Mesenchymal stem cell (in vitro differentiated cells and primary cell): ENCODE measurements around the gene MYL3.

Experiments used
- DNase-seq: peaks from one replicate; pipeline ENCODE4 v3.0.0-alpha.2; 2013
- H2AFZ ChIP-seq: one replicate; pipeline ENCODE4 v1.6.1; 2013; ENCODE audit warnings: low read depth, mild to moderate bottlenecking, control low read depth, inconsistent platforms, low read length, moderate library complexity
- H2AK5ac ChIP-seq: 2 replicates; pipeline ENCODE4 v1.6.1; 2013; ENCODE audit warnings: low read length, moderate library complexity, mild to moderate bottlenecking, inconsistent platforms; ENCODE audit not compliant: severe bottlenecking
- H2BK120ac ChIP-seq: one replicate; pipeline ENCODE4 v1.6.1; 2013; ENCODE audit warnings: low read depth, mild to moderate bottlenecking, inconsistent platforms, low read length, moderate library complexity
- H2BK12ac ChIP-seq, 2 experiments: one replicate each; pipeline ENCODE4 v1.6.1; 2013; ENCODE audit warnings: inconsistent platforms in 2 of 2, low read length in 2 of 2, mild to moderate bottlenecking in 2 of 2, moderate library complexity in 2 of 2, control low read depth in 1 of 2
- H2BK15ac ChIP-seq: one replicate; pipeline ENCODE4 v1.6.1; 2013; ENCODE audit warnings: mild to moderate bottlenecking, low read depth, inconsistent platforms; ENCODE audit not compliant: poor library complexity, severe bottlenecking
- H2BK5ac ChIP-seq: 2 replicates; pipeline ENCODE4 v1.6.1; 2013; ENCODE audit warnings: low read depth, mild to moderate bottlenecking, low read length, control low read depth, inconsistent platforms; ENCODE audit not compliant: poor library complexity, severe bottlenecking
- H3K14ac ChIP-seq, 2 experiments: one replicate each; pipeline ENCODE4 v1.6.1; 2013; ENCODE audit warnings: inconsistent platforms in 2 of 2, low read length in 2 of 2, control low read depth in 1 of 2, mild to moderate bottlenecking in 1 of 2, moderate library complexity in 1 of 2
- H3K18ac ChIP-seq, 2 experiments: one replicate each; pipeline ENCODE4 v1.6.1; 2013; ENCODE audit warnings: inconsistent platforms in 2 of 2, low read length in 2 of 2, control low read depth in 1 of 2, low read depth in 1 of 2, mild to moderate bottlenecking in 1 of 2
- H3K23ac ChIP-seq, 2 experiments: one replicate each; pipeline ENCODE4 v1.6.1; 2013; ENCODE audit warnings: inconsistent platforms in 2 of 2, low read length in 2 of 2, mild to moderate bottlenecking in 2 of 2, moderate library complexity in 2 of 2, control low read depth in 1 of 2
- H3K27ac ChIP-seq: 2 replicates; pipeline ENCODE4 v1.5.1; 2013; ENCODE audit warnings: mild to moderate bottlenecking, moderate library complexity, low read length, control low read depth, inconsistent platforms; ENCODE audit not compliant: poor library complexity, severe bottlenecking
- H3K27me3 ChIP-seq, 2 experiments: 2 replicates each; pipeline versions ENCODE4 v1.6.1 to v1.7.0; 2013; ENCODE audit warnings: low read length in 2 of 2, mild to moderate bottlenecking in 2 of 2, moderate library complexity in 2 of 2, control low read depth in 1 of 2, inconsistent platforms in 1 of 2; ENCODE audit not compliant: control insufficient read depth in 1 of 2, insufficient read depth in 1 of 2
- H3K36me3 ChIP-seq, 2 experiments: 2 replicates each; pipeline versions ENCODE4 v1.6.1 to v1.7.0; 2013; ENCODE audit warnings: low read length in 2 of 2, control low read depth in 1 of 2, inconsistent platforms in 1 of 2, low read depth in 1 of 2, mild to moderate bottlenecking in 1 of 2; ENCODE audit not compliant: insufficient read depth in 2 of 2, control insufficient read depth in 1 of 2
- H3K4ac ChIP-seq, 2 experiments: one replicate each; pipeline ENCODE4 v1.6.1; 2013; ENCODE audit warnings: inconsistent platforms in 2 of 2, low read length in 2 of 2, mild to moderate bottlenecking in 2 of 2, moderate library complexity in 2 of 2, control low read depth in 1 of 2, low read depth in 1 of 2
- H3K4me1 ChIP-seq: 2 replicates; pipeline ENCODE4 v1.6.1; 2013; ENCODE audit warnings: low read depth, low read length, control low read depth; ENCODE audit not compliant: control insufficient read depth, insufficient read depth
- H3K4me2 ChIP-seq: 2 replicates; pipeline ENCODE4 v1.6.1; 2013; ENCODE audit warnings: low read length, mild to moderate bottlenecking, inconsistent platforms; ENCODE audit not compliant: poor library complexity, severe bottlenecking
- H3K4me3 ChIP-seq, 2 experiments: 2 replicates each; pipeline versions ENCODE4 v1.5.1 to v1.7.0; 2013; ENCODE audit warnings: low read length in 2 of 2, mild to moderate bottlenecking in 2 of 2, control low read depth in 1 of 2, low read depth in 1 of 2; ENCODE audit not compliant: insufficient read depth in 1 of 2
- H3K79me1 ChIP-seq: replicated peaks from 2 replicates; pipeline ENCODE4 v1.6.1; 2013; ENCODE audit warnings: mild to moderate bottlenecking, control low read depth, low read length, inconsistent platforms; ENCODE audit not compliant: poor library complexity, severe bottlenecking
- H3K9ac ChIP-seq: 2 replicates; pipeline ENCODE4 v1.7.0; 2013; ENCODE audit warnings: mild to moderate bottlenecking, low read length, moderate library complexity
- H3K9me3 ChIP-seq: 2 replicates; pipeline ENCODE4 v1.7.0; 2013; ENCODE audit warnings: mild to moderate bottlenecking, low read length; ENCODE audit not compliant: control insufficient read depth
- H4K8ac ChIP-seq: one replicate; pipeline ENCODE4 v1.6.1; 2013; ENCODE audit warnings: inconsistent platforms, mild to moderate bottlenecking, low read length, moderate library complexity
- H4K91ac ChIP-seq: one replicate; pipeline ENCODE4 v1.6.1; 2013; ENCODE audit warnings: mild to moderate bottlenecking, low read length, inconsistent platforms
- WGBS: methylation state at CpG from one replicate; pipeline ENCODE4 v1.1.7; 2013; ENCODE audit warnings: mixed read lengths; 5-methylcytosine and 5-hydroxymethylcytosine counted together

Gene MYL3

GRCh38 chr3:46849045-46849631 is 14.1 kb downstream of the MYL3 start:
- peaks cover 0 to 4% of the 10 kb centered on the region in 2 experiments for H3K27me3 ChIP-seq
- H3K9ac ChIP-seq, result no peak overlapping the region
- no peak overlapping the region for H3K14ac ChIP-seq
- H2BK15ac ChIP-seq, result no peak overlapping the region
- no peak overlapping the region for H2BK5ac ChIP-seq
- no peaks in the 10 kb centered on the region for H3K79me1 ChIP-seq
- no peak overlapping the region for H3K18ac ChIP-seq
- H3K23ac ChIP-seq, result no peak overlapping the region
- H3K9me3 ChIP-seq, result no peaks in the 10 kb centered on the region
- no peak overlapping the region for H4K8ac ChIP-seq
- H3K4me3 ChIP-seq, result no peak overlapping the region
- no peak overlapping the region for H3K4me2 ChIP-seq
- 71% methylated on average over 7 of the region's 7 CpGs for WGBS
- H3K4ac ChIP-seq, result no peak overlapping the region
- no peak overlapping the region for H2BK120ac ChIP-seq
- H4K91ac ChIP-seq, result no peak overlapping the region
- H3K36me3 ChIP-seq, result no peaks in the 10 kb centered on the region
- peaks cover 20% of the 10 kb centered on the region for H3K4me1 ChIP-seq
- H2AK5ac ChIP-seq, result no peak overlapping the region
- H2AFZ ChIP-seq, result no peak overlapping the region
- no peak for DNase-seq
- no peak overlapping the region for H2BK12ac ChIP-seq
- no peak overlapping the region for H3K27ac ChIP-seq

GRCh38 chr3:46848271-46849044 is 14.8 kb downstream of the MYL3 start:
- Histone ChIP-seq H4K91ac (no peak overlapping the region), H3K9ac (no peak overlapping the region), H3K27ac (no peak overlapping the region), H3K36me3 (no peaks in the 10 kb centered on the region), H3K4me1 (peaks cover 20% of the 10 kb centered on the region), H3K79me1 (no peaks in the 10 kb centered on the region), H3K27me3 (no peaks in the 10 kb centered on the region), H3K4me2 (no peak overlapping the region), H3K23ac (no peak overlapping the region), H2AK5ac (no peak overlapping the region), H2AFZ (no peak overlapping the region), H4K8ac (no peak overlapping the region), H3K14ac (no peak overlapping the region), H3K4ac (no peak overlapping the region), H2BK5ac (no peak overlapping the region), H2BK120ac (no peak overlapping the region), H3K9me3 (no peaks in the 10 kb centered on the region), H3K4me3 (no peak overlapping the region), H2BK12ac (no peak overlapping the region), H2BK15ac (no peak overlapping the region), H3K18ac (no peak overlapping the region)
- WGBS, result 69% methylated on average over 9 of the region's 12 CpGs
- DNase-seq, result peak; percentile 18

GRCh38 chr3:46847744-46848143 is 15.5 kb downstream of the MYL3 start:
- Histone ChIP-seq H2BK120ac (no peak overlapping the region), H3K36me3 (no peaks in the 10 kb centered on the region), H3K9ac (no peak overlapping the region), H4K91ac (no peak overlapping the region), H3K4ac (no peak overlapping the region), H3K27me3 (no peaks in the 10 kb centered on the region), H2BK5ac (no peak overlapping the region), H3K4me2 (no peak overlapping the region), H3K14ac (no peak overlapping the region), H2AFZ (no peak overlapping the region), H2BK12ac (no peak overlapping the region), H3K18ac (no peak overlapping the region), H2AK5ac (no peak overlapping the region), H3K4me3 (no peak overlapping the region), H2BK15ac (no peak overlapping the region), H3K27ac (no peak overlapping the region), H4K8ac (no peak overlapping the region), H3K79me1 (no peaks in the 10 kb centered on the region), H3K9me3 (peaks cover 4% of the 10 kb centered on the region), H3K23ac (no peak overlapping the region), H3K4me1 (peaks cover 20% of the 10 kb centered on the region)
- no peak for DNase-seq
- WGBS, result 100% methylated on average over 4 of the region's 5 CpGs

- H3K9me3 ChIP-seq, result peaks cover 9% of the 10 kb centered on the region
- peak overlapping the region; percentile 53 for H2BK15ac ChIP-seq
- peak overlapping the region in 1 of 2 experiments; percentile 71 for H3K4me3 ChIP-seq
- peak overlapping the region; percentile 79 for H3K4me2 ChIP-seq
- no peak for DNase-seq
- no peak overlapping the region for H2BK120ac ChIP-seq
- H3K4me1 ChIP-seq, result peaks cover 20% of the 10 kb centered on the region
- H3K79me1 ChIP-seq, result no peaks in the 10 kb centered on the region
- H2AK5ac ChIP-seq, result no peak overlapping the region
- WGBS, result 98% methylated on average over 9 of the region's 9 CpGs
- no peaks in the 10 kb centered on the region for H3K27me3 ChIP-seq
- no peaks in the 10 kb centered on the region for H3K36me3 ChIP-seq
- no peak overlapping the region for H4K91ac ChIP-seq
- H2BK5ac ChIP-seq, result no peak overlapping the region
- H3K27ac ChIP-seq, result no peak overlapping the region
- H3K9ac ChIP-seq, result peak overlapping the region; percentile 80
- peak overlapping the region in 1 of 2 experiments; percentile 26 for H3K14ac ChIP-seq
- no peak overlapping the region for H3K23ac ChIP-seq
- peak overlapping the region in 1 of 2 experiments; percentile 37 for H3K4ac ChIP-seq
- H2AFZ ChIP-seq, result peak overlapping the region; percentile 100
- peak overlapping the region in 1 of 2 experiments; percentile 29 for H3K18ac ChIP-seq
- H4K8ac ChIP-seq, result peak overlapping the region; percentile 94
- H2BK12ac ChIP-seq, result no peak overlapping the region
These were observed 16.4 kb downstream of the MYL3 start for GRCh38 chr3:46846624-46847542.
